Dendritic cell treated with granulocyte-macrophage colony-stimulating factor and Interleukin-4, amounts not matched to agents 40 ng/mL and 50 ng/mL, for 4 days (primary cell): ENCODE data around the gene PRICKLE4.

Experiments
- H3K27ac Mint-ChIP-seq: one replicate; pipeline ENCODE4 v1.8.0; 2022; ENCODE audit warnings: mild to moderate bottlenecking, mixed read lengths
- H3K27me3 Mint-ChIP-seq: one replicate; pipeline ENCODE4 v1.8.0; 2022; ENCODE audit warnings: mild to moderate bottlenecking, mixed read lengths
- H3K36me3 Mint-ChIP-seq: one replicate; pipeline ENCODE4 v1.8.0; 2022; ENCODE audit warnings: low read depth, mixed read lengths
- H3K4me1 Mint-ChIP-seq: one replicate; pipeline ENCODE4 v1.8.0; 2022; ENCODE audit warnings: low read depth, mixed read lengths
- H3K4me3 Mint-ChIP-seq: one replicate; pipeline ENCODE4 v1.8.0; 2022; ENCODE audit warnings: mild to moderate bottlenecking, moderate library complexity, mixed read lengths
- H3K9me3 Mint-ChIP-seq: one replicate; pipeline ENCODE4 v1.8.0; 2022; ENCODE audit warnings: mixed read lengths
- intact Hi-C: fragments of 100-400 bp; cut with micrococcal nuclease; formaldehyde crosslinking; loops from one replicate; pipeline ENCODE4 v1.15.0; 2022

PRICKLE4 gene

GRCh38 chr6:41737591-41738130 lies 42.9 kb upstream of the PRICKLE4 start:
- Mint-ChIP-seq H3K4me1 (peaks cover 32% of the 10 kb centered on the region), H3K4me3 (no peak overlapping the region), H3K27me3 (no peaks in the 10 kb centered on the region), H3K27ac (no peak overlapping the region), H3K9me3 (no peaks in the 10 kb centered on the region), H3K36me3 (peaks cover under 1% of the 10 kb centered on the region)
- intact Hi-C loops: no loop called here

GRCh38 chr6:41739041-41739440 lies 41.5 kb upstream of the PRICKLE4 start:
- Mint-ChIP-seq H3K36me3 (no peaks in the 10 kb centered on the region), H3K4me1 (peaks cover 18% of the 10 kb centered on the region), H3K27ac (no peak overlapping the region), H3K27me3 (no peaks in the 10 kb centered on the region), H3K4me3 (no peak overlapping the region), H3K9me3 (no peaks in the 10 kb centered on the region)
- intact Hi-C loops: no loop called here

GRCh38 chr6:41740366-41741162 lies 40.0 kb upstream of the PRICKLE4 start:
- no peak overlapping the region for H3K4me3 Mint-ChIP-seq
- intact Hi-C loops: no loop called here
- H3K27ac Mint-ChIP-seq: no peak overlapping the region
- peaks cover 24% of the 10 kb centered on the region for H3K4me1 Mint-ChIP-seq
- no peaks in the 10 kb centered on the region for H3K9me3 Mint-ChIP-seq
- no peaks in the 10 kb centered on the region for H3K27me3 Mint-ChIP-seq
- no peaks in the 10 kb centered on the region for H3K36me3 Mint-ChIP-seq

DNA sequence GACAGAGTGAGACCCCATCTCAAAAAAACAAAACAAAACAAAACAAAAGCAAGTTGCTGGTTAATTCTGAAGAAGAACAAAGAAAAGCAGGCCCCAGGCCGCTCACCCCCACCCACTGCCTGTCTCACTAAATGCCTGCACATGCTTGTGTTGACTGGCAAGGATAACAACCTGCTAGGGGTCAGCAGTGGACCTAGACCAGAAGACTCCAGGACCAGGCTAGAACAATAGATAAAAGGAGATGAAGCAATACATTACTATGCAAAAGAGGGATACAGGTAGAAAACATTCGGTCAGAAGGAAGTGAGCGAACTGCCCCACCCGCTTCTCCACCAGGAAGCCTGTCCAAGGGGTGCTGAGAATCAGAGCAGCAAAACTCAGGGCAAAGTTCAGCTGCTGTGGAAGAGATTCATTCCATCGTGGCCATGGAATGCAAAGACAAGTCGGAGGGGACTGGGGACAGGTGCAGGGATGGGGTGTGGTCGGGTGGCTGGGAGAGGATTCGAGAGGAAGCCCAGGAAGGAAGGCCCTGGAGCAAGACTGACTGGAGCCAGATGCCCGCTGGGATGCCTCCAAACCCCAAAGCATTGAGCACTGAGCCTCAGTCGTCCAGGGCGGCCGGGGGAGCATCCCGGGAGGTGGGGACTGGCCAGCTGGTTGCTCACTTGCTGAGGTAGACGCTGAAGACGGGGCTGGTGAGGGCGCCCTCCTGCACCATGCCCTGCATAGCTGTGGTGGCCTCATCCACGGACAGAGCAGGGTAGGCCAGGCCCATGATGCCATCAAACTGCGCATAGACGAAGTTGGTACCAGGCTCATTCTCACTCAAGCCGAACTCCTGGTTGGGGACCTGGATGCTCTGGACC lies 38.7 kb upstream of the PRICKLE4 start:
- no peaks in the 10 kb centered on the region for H3K36me3 Mint-ChIP-seq
- H3K27me3 Mint-ChIP-seq: no peaks in the 10 kb centered on the region
- H3K4me3 Mint-ChIP-seq: no peak overlapping the region
- H3K4me1 Mint-ChIP-seq: peaks cover 14% of the 10 kb centered on the region
- no peaks in the 10 kb centered on the region for H3K9me3 Mint-ChIP-seq
- intact Hi-C loops: no loop called here
- no peak overlapping the region for H3K27ac Mint-ChIP-seq

DNA sequence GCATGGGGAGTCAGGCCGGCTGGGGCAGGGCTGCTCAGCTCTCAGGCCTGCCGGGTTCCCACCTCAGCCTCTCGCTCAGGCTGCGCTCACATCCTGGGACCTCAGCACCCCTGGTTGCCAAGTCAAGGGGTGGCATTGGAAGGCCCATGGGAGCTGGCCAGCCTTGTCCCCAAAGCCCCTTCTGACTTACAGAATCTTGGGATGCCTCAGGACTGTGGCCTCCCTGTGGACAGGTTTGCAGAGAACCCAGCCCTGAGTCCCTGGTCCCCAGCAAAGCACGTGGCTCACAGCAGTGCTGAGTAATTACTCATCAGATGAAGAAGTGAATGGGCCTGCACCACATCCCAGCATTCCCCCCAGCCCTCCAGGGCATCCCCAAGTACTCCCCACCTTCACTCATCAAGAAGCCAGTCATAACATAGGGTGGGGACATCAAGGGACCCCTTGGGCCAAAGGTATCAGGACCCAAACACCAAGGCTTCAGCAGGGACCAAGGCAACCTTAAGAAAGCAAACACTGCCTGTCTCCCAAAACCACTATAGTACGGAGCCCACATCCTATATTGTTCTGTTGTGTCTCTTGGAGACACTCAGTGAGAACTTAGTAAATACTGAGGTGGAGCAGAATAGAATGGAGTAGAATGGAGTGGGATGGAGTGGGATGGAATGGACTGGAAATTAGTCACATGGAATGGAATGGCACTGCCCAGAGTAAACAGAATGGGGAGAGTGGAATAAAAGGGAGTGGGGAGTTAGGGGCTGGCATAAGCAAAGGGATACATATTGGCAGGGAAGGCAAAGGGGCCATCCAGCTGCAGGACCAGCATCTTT lies 37.0 kb upstream of the PRICKLE4 start:
- Mint-ChIP-seq H3K9me3 (no peaks in the 10 kb centered on the region), H3K36me3 (no peaks in the 10 kb centered on the region), H3K27ac (no peak overlapping the region), H3K27me3 (no peaks in the 10 kb centered on the region), H3K4me3 (no peak overlapping the region), H3K4me1 (peaks cover 14% of the 10 kb centered on the region)
- intact Hi-C loops: no loop called here

DNA sequence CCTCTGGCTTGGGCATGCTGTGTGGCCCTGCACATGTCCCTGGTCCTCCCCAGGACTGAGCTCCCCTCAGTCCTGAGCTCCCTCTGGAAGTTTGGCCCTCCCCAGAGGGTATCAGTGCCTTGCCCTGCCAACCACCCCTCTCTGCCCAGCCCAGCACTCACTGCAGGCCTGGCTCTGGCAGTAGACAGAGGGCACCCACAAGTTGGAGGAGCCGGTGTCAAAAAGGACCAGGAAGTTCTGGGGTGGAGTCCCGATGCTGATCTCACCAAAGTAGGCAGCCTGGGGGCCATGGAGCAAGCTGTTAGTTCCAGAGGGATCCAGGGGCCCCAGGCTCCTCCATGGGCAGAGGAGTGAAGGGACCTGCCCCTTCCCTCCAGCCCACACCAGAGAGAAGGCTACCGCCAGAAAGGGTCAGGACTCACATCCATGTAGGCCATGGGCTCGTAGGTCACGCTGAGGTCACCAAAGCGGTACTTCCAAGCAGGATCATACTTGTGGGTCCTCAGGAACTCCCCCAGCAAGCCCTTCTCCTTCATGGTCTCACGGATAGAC lies 36.3 kb upstream of the PRICKLE4 start:
- Mint-ChIP-seq H3K9me3 (no peaks in the 10 kb centered on the region), H3K27me3 (no peaks in the 10 kb centered on the region), H3K27ac (no peak overlapping the region), H3K36me3 (no peaks in the 10 kb centered on the region), H3K4me3 (no peak overlapping the region), H3K4me1 (peaks cover 14% of the 10 kb centered on the region)
- intact Hi-C loops: no loop called here

- Mint-ChIP-seq H3K4me1 (peaks cover 14% of the 10 kb centered on the region), H3K4me3 (no peak overlapping the region), H3K27me3 (peaks cover 1% of the 10 kb centered on the region), H3K9me3 (no peaks in the 10 kb centered on the region), H3K27ac (no peak overlapping the region), H3K36me3 (no peaks in the 10 kb centered on the region)
- intact Hi-C loops: no loop called here
These were observed 34.5 kb upstream of the PRICKLE4 start for GRCh38 chr6:41746107-41746506.

GRCh38 chr6:41747256-41748101 lies 33.1 kb upstream of the PRICKLE4 start, which contains the start of gene PGC:
Gene PGC, minus strand, starts transcription at chr6:41747397. Its CDS starts 63 bp downstream, at chr6:41747334.
- intact Hi-C loops: no loop called here
- Mint-ChIP-seq H3K9me3 (no peaks in the 10 kb centered on the region), H3K27ac (no peak within 1 kb of the TSS), H3K36me3 (no peaks in the 10 kb centered on the region), H3K4me1 (peaks cover 7% of the 10 kb centered on the region), H3K27me3 (peaks cover 1% of the 10 kb centered on the region), H3K4me3 (no peak within 1 kb of the TSS)

DNA sequence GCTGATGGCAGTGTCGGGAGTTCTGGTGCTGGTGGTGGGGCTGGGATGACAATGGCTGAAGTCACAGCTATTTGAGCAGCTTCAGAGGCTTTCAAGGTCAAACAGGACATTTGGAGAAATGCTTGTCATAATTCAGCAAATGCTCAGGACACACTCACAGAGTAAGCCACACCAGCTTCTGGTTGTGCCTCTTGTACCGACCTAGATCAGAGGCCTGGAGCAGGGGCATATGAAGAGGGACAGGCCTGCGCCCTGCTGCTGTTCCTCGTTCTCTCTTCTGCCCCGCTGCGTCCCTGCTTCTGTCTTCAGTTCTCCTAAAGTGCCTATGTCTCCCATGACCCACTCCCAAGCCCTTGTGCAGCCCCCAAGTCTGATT lies 32.5 kb upstream of the PRICKLE4 start:
- intact Hi-C loops: no loop called here
- Mint-ChIP-seq H3K4me1 (peaks cover 7% of the 10 kb centered on the region), H3K27ac (no peak overlapping the region), H3K9me3 (no peaks in the 10 kb centered on the region), H3K27me3 (peaks cover 3% of the 10 kb centered on the region), H3K4me3 (no peak overlapping the region), H3K36me3 (no peaks in the 10 kb centered on the region)

GRCh38 chr6:41748542-41748941 lies 32.0 kb upstream of the PRICKLE4 start:
- no peaks in the 10 kb centered on the region for H3K9me3 Mint-ChIP-seq
- intact Hi-C loops: no loop called here
- H3K4me3 Mint-ChIP-seq: no peak overlapping the region
- H3K27ac Mint-ChIP-seq: no peak overlapping the region
- H3K36me3 Mint-ChIP-seq: no peaks in the 10 kb centered on the region
- peaks cover 7% of the 10 kb centered on the region for H3K4me1 Mint-ChIP-seq
- H3K27me3 Mint-ChIP-seq: peaks cover 4% of the 10 kb centered on the region

DNA sequence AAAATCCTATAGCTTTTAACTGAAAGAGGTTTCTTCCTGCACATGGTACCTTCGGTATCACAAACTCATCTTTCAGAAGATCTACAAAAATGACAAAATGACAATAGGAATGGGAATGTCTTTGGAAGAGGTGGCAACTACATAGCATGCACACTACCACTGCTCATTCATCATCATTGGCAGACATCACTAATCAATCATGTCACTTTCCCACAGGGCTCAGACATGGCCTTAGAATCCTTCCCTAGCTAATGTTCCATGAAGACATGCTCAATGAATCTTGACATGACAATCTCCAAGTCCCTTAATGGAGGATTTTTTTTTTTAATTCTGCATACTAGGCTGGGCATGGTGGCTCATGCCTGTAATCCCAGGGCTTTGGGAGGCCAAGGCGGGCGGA lies 30.2 kb upstream of the PRICKLE4 start:
- Mint-ChIP-seq H3K36me3 (no peaks in the 10 kb centered on the region), H3K4me1 (no peaks in the 10 kb centered on the region), H3K9me3 (no peaks in the 10 kb centered on the region), H3K4me3 (no peak overlapping the region), H3K27me3 (peaks cover 7% of the 10 kb centered on the region), H3K27ac (no peak overlapping the region)
- intact Hi-C loops: no loop called here

- Mint-ChIP-seq H3K36me3 (no peaks in the 10 kb centered on the region), H3K4me1 (no peaks in the 10 kb centered on the region), H3K27me3 (peaks cover 8% of the 10 kb centered on the region), H3K9me3 (no peaks in the 10 kb centered on the region), H3K27ac (no peak overlapping the region), H3K4me3 (no peak overlapping the region)
- intact Hi-C loops: no loop called here
These were observed 24.7 kb upstream of the PRICKLE4 start for GRCh38 chr6:41755895-41756294.

DNA sequence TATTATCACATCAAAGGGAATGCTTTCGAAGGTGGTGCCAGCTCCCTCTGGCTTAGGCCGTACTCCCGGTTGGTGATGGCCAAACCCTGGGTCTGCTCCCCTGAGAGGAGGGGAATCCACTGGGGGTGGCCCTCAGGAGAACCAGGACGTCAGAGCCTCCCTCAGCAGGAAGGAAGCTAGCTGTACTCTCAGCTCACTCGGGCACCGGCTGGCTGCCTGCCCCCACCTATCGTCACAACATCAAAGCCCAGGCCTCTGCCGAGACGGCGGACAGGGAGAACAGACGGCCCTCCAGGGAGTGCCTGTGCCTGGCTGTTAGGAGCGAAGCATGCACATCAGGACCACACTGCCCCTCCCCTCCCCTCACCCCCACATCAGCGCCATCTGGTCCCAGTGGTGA lies 24.2 kb upstream of the PRICKLE4 start:
- H3K4me3 Mint-ChIP-seq: no peak overlapping the region
- intact Hi-C loops: no loop called here
- H3K4me1 Mint-ChIP-seq: no peaks in the 10 kb centered on the region
- peaks cover 9% of the 10 kb centered on the region for H3K27me3 Mint-ChIP-seq
- H3K36me3 Mint-ChIP-seq: no peaks in the 10 kb centered on the region
- no peaks in the 10 kb centered on the region for H3K9me3 Mint-ChIP-seq
- no peak overlapping the region for H3K27ac Mint-ChIP-seq
